GM12875 (cell line): ENCODE results near the gene HAPLN1.

Experiments used
- H3K4me3 ChIP-seq: one replicate; pipeline ENCODE4 v1.5.1; 2011; ENCODE audit warnings: low read depth, low read length, control low read depth
- CTCF ChIP-seq: IDR thresholded peaks from 2 replicates; pipeline ENCODE4 v1.5.1; 2011; ENCODE audit warnings: low read depth, mild to moderate bottlenecking, control low read depth, inconsistent platforms, low read length, moderate library complexity, borderline replicate concordance; ENCODE audit not compliant: insufficient read depth

HAPLN1 gene

GRCh38 chr5:83720836-83721537 is at the start of gene HAPLN1:
Gene HAPLN1 (minus strand): TSS chr5:83720855. CDS start chr5:83673523, 47,332 bp downstream.
- no peak for TF ChIP-seq CTCF
- no peak within 1 kb of the TSS for H3K4me3 ChIP-seq

- no peak overlapping the region for H3K4me3 ChIP-seq
- TF ChIP-seq CTCF: no peak
Measured at GRCh38 chr5:83767409-83767992, 46.8 kb upstream of the HAPLN1 start.

GRCh38 chr5:83764101-83764500 is 43.4 kb upstream of the HAPLN1 start:
- no peak for TF ChIP-seq CTCF
- no peak overlapping the region for H3K4me3 ChIP-seq

GRCh38 chr5:83760579-83760978 is 39.9 kb upstream of the HAPLN1 start:
- TF ChIP-seq CTCF: no peak
- H3K4me3 ChIP-seq: no peak overlapping the region

- no peak overlapping the region for H3K4me3 ChIP-seq
- no peak for TF ChIP-seq CTCF
Measured at GRCh38 chr5:83752700-83753099, 32.0 kb upstream of the HAPLN1 start.

GRCh38 chr5:83751201-83751600 is 30.5 kb upstream of the HAPLN1 start:
- no peak overlapping the region for H3K4me3 ChIP-seq
- no peak for TF ChIP-seq CTCF

- H3K4me3 ChIP-seq: no peak overlapping the region
- no peak for TF ChIP-seq CTCF
Measured at GRCh38 chr5:83750749-83751148, 30.1 kb upstream of the HAPLN1 start.
